RWPE2 (cell line): ENCODE results near the gene BOD1L1.

ENCODE experiments used
- ATAC-seq: fragments of 200-7000 bp; cut with Tn5 transposase; 3 replicates; pipeline ENCODE4 v1.9.1; 2021; ENCODE audit warnings: low read depth
- DNase-seq: peaks from one replicate; pipeline ENCODE4 v3.0.0-alpha.2; 2020; ENCODE audit warnings: low spot score
- H3K27ac ChIP-seq: fragments of 450-650 bp; 2 replicates; pipeline ENCODE4 v1.5.1; 2017; ENCODE audit warnings: mild to moderate bottlenecking; ENCODE audit not compliant: poor library complexity, severe bottlenecking
- H3K27me3 ChIP-seq: fragments of 250-450 bp; sonication (Bioruptor Pico); 2 replicates; pipeline ENCODE4 v1.5.1; 2021; ENCODE audit warnings: mild to moderate bottlenecking, moderate library complexity; ENCODE audit not compliant: insufficient read depth, poor library complexity, severe bottlenecking
- H3K36me3 ChIP-seq: fragments of 250-450 bp; sonication (Bioruptor Pico); 2 replicates; pipeline ENCODE4 v1.5.1; 2020; ENCODE audit warnings: low read depth, mild to moderate bottlenecking, moderate library complexity
- H3K4me1 ChIP-seq: fragments of 250-450 bp; sonication (Bioruptor Pico); 2 replicates; pipeline ENCODE4 v1.5.1; 2021; ENCODE audit warnings: mild to moderate bottlenecking, moderate library complexity; ENCODE audit not compliant: insufficient read depth, poor library complexity, severe bottlenecking
- H3K4me3 ChIP-seq: fragments of 250-450 bp; sonication (Bioruptor Pico); 2 replicates; pipeline ENCODE4 v1.5.1; 2021; ENCODE audit warnings: mild to moderate bottlenecking, moderate library complexity; ENCODE audit not compliant: severe bottlenecking
- H3K9me3 ChIP-seq: fragments of 250-450 bp; sonication (Bioruptor Pico); 2 replicates; pipeline ENCODE4 v1.5.1; 2021; ENCODE audit warnings: mild to moderate bottlenecking, moderate library complexity; ENCODE audit not compliant: severe bottlenecking
- CTCF ChIP-seq: fragments of 450-650 bp; IDR thresholded peaks from one replicate; pipeline ENCODE4 v1.5.1; 2017; ENCODE audit warnings: mild to moderate bottlenecking, moderate library complexity; ENCODE audit not compliant: poor library complexity, severe bottlenecking

BOD1L1 gene

GRCh38 chr4:13590766-13591165 lies 36.8 kb downstream of the BOD1L1 start:
- no peak overlapping the region for H3K4me3 ChIP-seq
- no peaks in the 10 kb centered on the region for H3K9me3 ChIP-seq
- H3K4me1 ChIP-seq, result no peaks in the 10 kb centered on the region
- DNase-seq (no peak), ATAC-seq (no peak)
- no peaks in the 10 kb centered on the region for H3K27me3 ChIP-seq
- no peak for TF ChIP-seq CTCF
- no peak overlapping the region for H3K27ac ChIP-seq
- peaks cover 99% of the 10 kb centered on the region for H3K36me3 ChIP-seq

GRCh38 chr4:13588954-13589353 lies 38.6 kb downstream of the BOD1L1 start:
- H3K4me3 ChIP-seq, result no peak overlapping the region
- H3K27me3 ChIP-seq, result no peaks in the 10 kb centered on the region
- no peaks in the 10 kb centered on the region for H3K4me1 ChIP-seq
- DNase-seq (no peak), ATAC-seq (no peak)
- H3K27ac ChIP-seq, result no peak overlapping the region
- no peaks in the 10 kb centered on the region for H3K9me3 ChIP-seq
- no peak for TF ChIP-seq CTCF
- peaks cover 94% of the 10 kb centered on the region for H3K36me3 ChIP-seq

GRCh38 chr4:13584481-13584880 lies 43.0 kb downstream of the BOD1L1 start:
- no peak for TF ChIP-seq CTCF
- H3K4me1 ChIP-seq, result no peaks in the 10 kb centered on the region
- DNase-seq, result no peak
- H3K36me3 ChIP-seq, result peaks cover 81% of the 10 kb centered on the region
- ATAC-seq, result no peak
- no peak overlapping the region for H3K27ac ChIP-seq
- H3K4me3 ChIP-seq, result no peak overlapping the region
- H3K27me3 ChIP-seq, result no peaks in the 10 kb centered on the region
- no peaks in the 10 kb centered on the region for H3K9me3 ChIP-seq

- H3K4me1 ChIP-seq, result no peaks in the 10 kb centered on the region
- H3K4me3 ChIP-seq, result no peak overlapping the region
- no peaks in the 10 kb centered on the region for H3K27me3 ChIP-seq
- TF ChIP-seq CTCF, result no peak
- no peaks in the 10 kb centered on the region for H3K9me3 ChIP-seq
- H3K36me3 ChIP-seq, result peaks cover 78% of the 10 kb centered on the region
- DNase-seq (no peak), ATAC-seq (no peak)
- H3K27ac ChIP-seq, result no peak overlapping the region
Measured at GRCh38 chr4:13580036-13580435, 47.5 kb downstream of the BOD1L1 start.

- no peaks in the 10 kb centered on the region for H3K27me3 ChIP-seq
- no peak for TF ChIP-seq CTCF
- no peak for ATAC-seq
- peaks cover 79% of the 10 kb centered on the region for H3K36me3 ChIP-seq
- no peaks in the 10 kb centered on the region for H3K4me1 ChIP-seq
- H3K27ac ChIP-seq, result no peak overlapping the region
- H3K4me3 ChIP-seq, result no peak overlapping the region
- H3K9me3 ChIP-seq, result no peaks in the 10 kb centered on the region
- no peak for DNase-seq
Measured at GRCh38 chr4:13577660-13578059, 49.9 kb downstream of the BOD1L1 start.
